HepG2 (cell line): Measurements from ENCODE around the gene SELENOV. TPM values are rescaled to one million over a fixed set of nuclear protein-coding genes. Genes with fewer than 3 reads are reported as not detected.

Experiments
- BRCA1 ChIP-seq: sonication (generic); formaldehyde crosslinking; IDR thresholded peaks from 2 replicates; pipeline ENCODE4 v1.4.0; 2020; ENCODE audit warnings: missing genetic modification reagents
- CHD2 ChIP-seq: IDR thresholded peaks from 2 replicates; pipeline ENCODE4 v1.6.1; 2011; ENCODE audit warnings: low read depth, low read length, improper control_type of control experiment
- EP300 ChIP-seq, 3 experiments: sonication (generic) in 1 of 3; formaldehyde crosslinking in 1 of 3; IDR thresholded peaks; 2 replicates each; pipeline versions ENCODE4 v1.5.1 to v1.6.1; 2011 to 2020; ENCODE audit warnings: low read depth in 2 of 3, low read length in 2 of 3, borderline replicate concordance in 1 of 3, improper control_type of control experiment in 1 of 3, mild to moderate bottlenecking in 1 of 3, missing genetic modification reagents in 1 of 3, moderate library complexity in 1 of 3
- FOXP4 ChIP-seq: sonication (generic); formaldehyde crosslinking; IDR thresholded peaks from 2 replicates; pipeline ENCODE4 v1.4.0; 2020; ENCODE audit warnings: missing genetic modification reagents
- HMGXB4 ChIP-seq, 2 experiments: sonication (generic) in 1 of 2; formaldehyde crosslinking in 1 of 2; IDR thresholded peaks; 2 replicates each; pipeline versions ENCODE4 v1.4.0 to v1.6.1; 2018 to 2020; ENCODE audit warnings: missing genetic modification reagents in 2 of 2, borderline replicate concordance in 1 of 2, low read depth in 1 of 2, mild to moderate bottlenecking in 1 of 2, missing biosample characterization in 1 of 2
- KLF12 ChIP-seq: sonication (generic); formaldehyde crosslinking; IDR thresholded peaks from 2 replicates; pipeline ENCODE4 v1.4.0; 2020; ENCODE audit warnings: missing genetic modification reagents, borderline replicate concordance
- PHF20 ChIP-seq: sonication (generic); formaldehyde crosslinking; IDR thresholded peaks from 2 replicates; pipeline ENCODE4 v1.5.0; 2020; ENCODE audit warnings: mild to moderate bottlenecking, missing genetic modification reagents
- PTBP1 ChIP-seq: fragments of 200-400 bp; formaldehyde crosslinking; IDR thresholded peaks from 2 replicates; pipeline ENCODE4 v1.6.1; 2018; ENCODE audit warnings: low read length, low read depth; ENCODE audit not compliant: poor library complexity, severe bottlenecking
- TMF1 ChIP-seq: sonication (generic); formaldehyde crosslinking; IDR thresholded peaks from 2 replicates; pipeline ENCODE4 v1.8.1; 2022; ENCODE audit warnings: low read depth, missing genetic modification reagents
- ZBED4 ChIP-seq: sonication (generic); formaldehyde crosslinking; IDR thresholded peaks from 2 replicates; pipeline ENCODE4 v1.4.0; 2020; ENCODE audit warnings: missing genetic modification reagents, borderline replicate concordance
- ZBTB20 ChIP-seq: sonication (generic); formaldehyde crosslinking; IDR thresholded peaks from 2 replicates; pipeline ENCODE4 v1.8.1; 2023; ENCODE audit warnings: missing genetic modification reagents, low read depth, mild to moderate bottlenecking, borderline replicate concordance
- ZFP37 ChIP-seq: sonication (generic); formaldehyde crosslinking; IDR thresholded peaks from 2 replicates; pipeline ENCODE4 v1.4.0; 2020; ENCODE audit warnings: missing genetic modification reagents, borderline replicate concordance
- ZNF382 ChIP-seq: sonication (generic); formaldehyde crosslinking; IDR thresholded peaks from 2 replicates; pipeline ENCODE4 v1.5.0; 2020; ENCODE audit warnings: missing genetic modification reagents, mild to moderate bottlenecking, borderline replicate concordance
- polyA plus RNA-seq, 8 experiments: library from polyadenylated mRNA; depleted of rRNA in 3 of 8; stranded (reverse) in 7 of 8; unstranded in 1 of 8; fragments of >200 nt; fragmentation: Illumina TruSeq in 4 of 8; extraction: Trizol in 4 of 8; gene quantifications; 2 replicates each; pipeline versions ENCODE4 v1.2.1 to v1.2.3, GENCODE V29; 2011 to 2016; ENCODE audit warnings: low read depth in 4 of 8, missing spikeins in 1 of 8, mixed read lengths in 1 of 8; ENCODE audit not compliant: insufficient read depth in 1 of 8
- total RNA-seq, 5 experiments: library from RNA; depleted of rRNA; stranded (reverse); fragments of >200 nt; fragmentation: Illumina TruSeq; extraction: Trizol; gene quantifications; 2 replicates each; pipeline ENCODE4 v1.2.3, GENCODE V29; 2016; ENCODE audit warnings: low read depth in 1 of 5
- TF ChIP-seq, protein P1 (sequence below): sonication (generic); formaldehyde crosslinking; IDR thresholded peaks from 2 replicates; pipeline ENCODE4 v1.5.1; 2020; ENCODE audit warnings: mild to moderate bottlenecking, missing genetic modification reagents, moderate library complexity

The SELENOV gene
- total and polyA plus RNA-seq, 2 of the 13 experiments (the other 11 are each of a cell fraction or from before 2014, with no cell fraction given) = not detected

GRCh38 chr19:39506944-39507714 is 7.8 kb upstream of the SELENOV start (continued):
- TF ChIP-seq FOXP4 = peak; percentile 67; the same call in 1 of the 2 replicates
- no peak for TF ChIP-seq CHD2
- peak; percentile 64; the same call in 1 of the 2 replicates for TF ChIP-seq BRCA1
- TF ChIP-seq PHF20 = peak; percentile 53; the same call in 1 of the 2 replicates
- peak; percentile 99 for TF ChIP-seq TMF1
- TF ChIP-seq, protein P1, sequence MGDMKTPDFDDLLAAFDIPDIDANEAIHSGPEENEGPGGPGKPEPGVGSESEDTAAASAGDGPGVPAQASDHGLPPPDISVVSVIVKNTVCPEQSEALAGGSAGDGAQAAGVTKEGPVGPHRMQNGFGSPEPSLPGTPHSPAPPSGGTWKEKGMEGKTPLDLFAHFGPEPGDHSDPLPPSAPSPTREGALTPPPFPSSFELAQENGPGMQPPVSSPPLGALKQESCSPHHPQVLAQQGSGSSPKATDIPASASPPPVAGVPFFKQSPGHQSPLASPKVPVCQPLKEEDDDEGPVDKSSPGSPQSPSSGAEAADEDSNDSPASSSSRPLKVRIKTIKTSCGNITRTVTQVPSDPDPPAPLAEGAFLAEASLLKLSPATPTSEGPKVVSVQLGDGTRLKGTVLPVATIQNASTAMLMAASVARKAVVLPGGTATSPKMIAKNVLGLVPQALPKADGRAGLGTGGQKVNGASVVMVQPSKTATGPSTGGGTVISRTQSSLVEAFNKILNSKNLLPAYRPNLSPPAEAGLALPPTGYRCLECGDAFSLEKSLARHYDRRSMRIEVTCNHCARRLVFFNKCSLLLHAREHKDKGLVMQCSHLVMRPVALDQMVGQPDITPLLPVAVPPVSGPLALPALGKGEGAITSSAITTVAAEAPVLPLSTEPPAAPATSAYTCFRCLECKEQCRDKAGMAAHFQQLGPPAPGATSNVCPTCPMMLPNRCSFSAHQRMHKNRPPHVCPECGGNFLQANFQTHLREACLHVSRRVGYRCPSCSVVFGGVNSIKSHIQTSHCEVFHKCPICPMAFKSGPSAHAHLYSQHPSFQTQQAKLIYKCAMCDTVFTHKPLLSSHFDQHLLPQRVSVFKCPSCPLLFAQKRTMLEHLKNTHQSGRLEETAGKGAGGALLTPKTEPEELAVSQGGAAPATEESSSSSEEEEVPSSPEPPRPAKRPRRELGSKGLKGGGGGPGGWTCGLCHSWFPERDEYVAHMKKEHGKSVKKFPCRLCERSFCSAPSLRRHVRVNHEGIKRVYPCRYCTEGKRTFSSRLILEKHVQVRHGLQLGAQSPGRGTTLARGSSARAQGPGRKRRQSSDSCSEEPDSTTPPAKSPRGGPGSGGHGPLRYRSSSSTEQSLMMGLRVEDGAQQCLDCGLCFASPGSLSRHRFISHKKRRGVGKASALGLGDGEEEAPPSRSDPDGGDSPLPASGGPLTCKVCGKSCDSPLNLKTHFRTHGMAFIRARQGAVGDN = peak; percentile 96
- no peak for TF ChIP-seq ZBED4 (CRISPR knock-in tag)
- TF ChIP-seq ZBTB20 = peak; percentile 51; the same call in 1 of the 2 replicates
- TF ChIP-seq ZNF382 = no peak
- no peak for TF ChIP-seq ZFP37 (CRISPR knock-in tag)
- TF ChIP-seq EP300 (IDR thresholded peaks at IDR 0.05; ENCODE audit: low read depth in 2 of 2, low read length in 2 of 2) = no peak
- 0 out of 2 replicates have a peak, but pooled peaks have one; percentile 2 for TF ChIP-seq EP300 (CRISPR knock-in tag; IDR thresholded peaks at IDR 0.05; ENCODE audit: borderline replicate concordance)
- TF ChIP-seq HMGXB4 (CRISPR knock-in tag; IDR thresholded peaks at IDR 0.05; ENCODE audit: borderline replicate concordance in 1 of 2, low read depth in 1 of 2) = no peak
- TF ChIP-seq KLF12 (CRISPR knock-in tag) = peak; percentile 97
- no peak for TF ChIP-seq PTBP1
